Liver (tissue), 3 donors: ENCODE data around the gene CLDN25.

ENCODE experiments used
- JUND ChIP-seq, 2 donors: IDR thresholded peaks; 2 replicates each; pipeline ENCODE4 v1.6.1; 2016; ENCODE audit warnings: antibody characterized with exemption in 2 of 2
- TF ChIP-seq, protein P1 (sequence below): fragments of 150-350 bp; IDR thresholded peaks from 2 replicates; pipeline ENCODE4 v1.5.1; 2017; ENCODE audit warnings: improper control_type of control experiment, low read depth, low read length; ENCODE audit not compliant: missing input control
- TF ChIP-seq, protein P2 (sequence below): IDR thresholded peaks from 2 replicates; pipeline ENCODE4 v1.6.1; 2016; ENCODE audit warnings: antibody characterized with exemption
- donor health status: healthy.
- donor health status: healthy.

DNA sequence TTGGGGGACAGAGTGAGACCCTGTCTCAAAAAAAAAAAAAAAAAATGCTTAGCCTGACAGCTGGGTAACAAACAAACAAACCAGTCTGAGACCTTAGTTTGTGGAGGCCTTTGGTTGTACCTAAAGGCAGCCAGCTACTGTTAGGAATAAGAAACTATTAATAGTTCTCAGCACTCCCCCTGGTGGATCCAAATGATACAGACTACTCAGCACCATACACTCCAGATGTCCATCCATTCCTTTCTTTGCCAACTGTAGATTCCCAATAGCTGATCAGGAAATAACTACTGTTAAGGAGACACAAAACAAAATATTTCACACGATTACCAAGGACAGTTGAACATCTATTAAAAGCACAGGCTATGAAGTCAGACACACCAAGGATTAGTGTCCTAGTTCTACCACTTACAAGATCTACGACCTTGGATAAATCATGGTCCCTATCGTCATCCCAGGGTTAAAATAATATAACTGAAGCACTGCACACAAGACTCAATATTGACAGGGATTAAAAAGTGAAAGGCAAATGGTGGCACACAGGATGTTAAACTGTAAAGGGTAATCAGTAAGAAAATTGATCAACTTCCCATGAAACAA lies 17.2 kb downstream of the CLDN25 start:
- TF ChIP-seq, protein P1, sequence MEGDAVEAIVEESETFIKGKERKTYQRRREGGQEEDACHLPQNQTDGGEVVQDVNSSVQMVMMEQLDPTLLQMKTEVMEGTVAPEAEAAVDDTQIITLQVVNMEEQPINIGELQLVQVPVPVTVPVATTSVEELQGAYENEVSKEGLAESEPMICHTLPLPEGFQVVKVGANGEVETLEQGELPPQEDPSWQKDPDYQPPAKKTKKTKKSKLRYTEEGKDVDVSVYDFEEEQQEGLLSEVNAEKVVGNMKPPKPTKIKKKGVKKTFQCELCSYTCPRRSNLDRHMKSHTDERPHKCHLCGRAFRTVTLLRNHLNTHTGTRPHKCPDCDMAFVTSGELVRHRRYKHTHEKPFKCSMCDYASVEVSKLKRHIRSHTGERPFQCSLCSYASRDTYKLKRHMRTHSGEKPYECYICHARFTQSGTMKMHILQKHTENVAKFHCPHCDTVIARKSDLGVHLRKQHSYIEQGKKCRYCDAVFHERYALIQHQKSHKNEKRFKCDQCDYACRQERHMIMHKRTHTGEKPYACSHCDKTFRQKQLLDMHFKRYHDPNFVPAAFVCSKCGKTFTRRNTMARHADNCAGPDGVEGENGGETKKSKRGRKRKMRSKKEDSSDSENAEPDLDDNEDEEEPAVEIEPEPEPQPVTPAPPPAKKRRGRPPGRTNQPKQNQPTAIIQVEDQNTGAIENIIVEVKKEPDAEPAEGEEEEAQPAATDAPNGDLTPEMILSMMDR, result peak; percentile 69
- no peak for TF ChIP-seq JUND (IDR thresholded peaks at IDR 0.05)
- TF ChIP-seq, protein P2, sequence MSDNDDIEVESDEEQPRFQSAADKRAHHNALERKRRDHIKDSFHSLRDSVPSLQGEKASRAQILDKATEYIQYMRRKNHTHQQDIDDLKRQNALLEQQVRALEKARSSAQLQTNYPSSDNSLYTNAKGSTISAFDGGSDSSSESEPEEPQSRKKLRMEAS, result no peak
